Measurements from ENCODE around the gene A3GALT2.

GRCh38 chr1:33270379-33270778 lies 50.5 kb downstream of the A3GALT2 start:
- TF ChIP-seq CTCF (conservative IDR thresholded peaks at IDR 0.05) (no peak), ZFX (IDR thresholded peaks at IDR 0.05) (no peak)
